Astrocyte of the spinal cord (primary cell): ENCODE measurements around the gene CDH24.
"Not testable (repeated sequence)": the region's sequence is repeated elsewhere in the genome, so short reads cannot be mapped to it uniquely, and the experiment has no call there.

Experiments
- DNase-seq: peaks from one replicate; pipeline ENCODE4 v3.0.0; 2011; ENCODE audit warnings: low read depth, low spot score
- H3K4me3 ChIP-seq: 2 replicates; pipeline ENCODE4 v1.5.1; 2011; ENCODE audit warnings: low read depth, mild to moderate bottlenecking, low read length, moderate library complexity
- CTCF ChIP-seq: IDR thresholded peaks from 2 replicates; pipeline ENCODE4 v1.5.1; 2012; ENCODE audit warnings: low read depth, mild to moderate bottlenecking, low read length, inconsistent platforms
- in situ Hi-C: cut with HindIII; loops from 2 replicates; pipeline ENCODE4 v1.10.0; 2017; ENCODE audit warnings: low sequenced_read_pairs

CDH24 gene

DNA sequence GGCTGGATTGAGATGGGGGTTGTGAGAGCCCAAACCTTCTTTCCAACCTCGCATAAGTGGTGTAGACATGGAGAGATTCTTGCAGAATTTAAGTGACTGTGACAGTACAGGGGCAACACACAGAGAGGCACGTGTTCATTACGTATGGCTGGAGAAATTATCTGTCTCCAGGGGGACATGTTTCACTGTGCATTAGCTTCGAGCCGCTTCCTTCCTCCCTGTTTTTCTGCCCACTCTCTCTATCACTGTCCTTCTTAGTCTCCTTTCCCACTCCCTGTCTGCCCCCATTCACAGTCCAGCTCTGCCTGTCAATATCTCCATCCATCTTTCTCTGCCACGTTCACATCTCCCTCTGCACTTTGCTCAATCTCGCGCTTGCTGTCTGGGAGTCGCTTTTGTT is 35.9 kb downstream of the CDH24 start:
- no peak overlapping the region for H3K4me3 ChIP-seq
- DNase-seq = no peak
- TF ChIP-seq CTCF = no peak
- in situ Hi-C loops = no loop called here

GRCh38 chr14:23020143-23021128 is 36.9 kb downstream of the CDH24 start:
- no peak for TF ChIP-seq CTCF
- DNase-seq = no peak
- in situ Hi-C loops = no loop called here
- H3K4me3 ChIP-seq = no peak overlapping the region

DNA sequence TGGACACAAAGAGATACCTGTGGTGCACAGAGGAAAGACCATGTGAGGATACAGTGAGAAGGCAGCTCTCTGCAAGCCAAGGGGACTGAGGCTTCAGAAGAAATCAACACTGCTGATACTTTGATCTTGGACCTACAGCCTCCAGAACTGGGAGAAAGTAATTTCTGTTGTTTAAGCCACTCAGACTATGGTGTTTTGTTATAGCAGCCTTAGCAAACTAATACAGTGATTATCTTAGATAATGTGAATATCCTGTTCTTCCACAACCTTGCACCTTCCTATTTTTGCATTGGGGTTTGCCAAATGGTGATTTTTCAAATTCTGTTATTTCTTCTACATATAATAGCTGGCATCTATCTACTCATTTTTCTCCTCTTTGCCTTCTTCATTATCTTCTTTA is 39.2 kb downstream of the CDH24 start:
- in situ Hi-C loops = no loop called here
- TF ChIP-seq CTCF = no peak
- no peak for DNase-seq
- H3K4me3 ChIP-seq = no peak overlapping the region

DNA sequence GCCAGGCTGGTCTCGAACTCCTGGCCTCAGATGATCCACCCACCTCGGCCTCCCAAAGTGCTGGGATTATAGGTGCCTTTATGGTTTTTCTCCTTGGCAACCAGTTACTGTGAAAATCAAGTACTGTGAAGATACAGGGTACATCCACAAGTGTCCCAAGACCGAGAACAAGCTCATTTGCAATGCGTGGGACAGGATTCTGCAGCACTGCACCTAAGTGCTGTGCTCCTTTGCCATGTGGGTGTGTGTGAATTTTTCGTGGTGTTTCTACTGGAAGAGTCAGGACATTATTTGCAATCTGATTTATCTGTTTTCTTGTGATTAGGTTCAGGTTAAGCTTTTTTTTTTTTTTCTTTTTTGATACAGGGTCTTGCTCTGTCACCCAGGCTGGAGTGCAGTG is 40.2 kb downstream of the CDH24 start:
- H3K4me3 ChIP-seq = no peak overlapping the region
- TF ChIP-seq CTCF = no peak
- in situ Hi-C loops = no loop called here
- no peak for DNase-seq

DNA sequence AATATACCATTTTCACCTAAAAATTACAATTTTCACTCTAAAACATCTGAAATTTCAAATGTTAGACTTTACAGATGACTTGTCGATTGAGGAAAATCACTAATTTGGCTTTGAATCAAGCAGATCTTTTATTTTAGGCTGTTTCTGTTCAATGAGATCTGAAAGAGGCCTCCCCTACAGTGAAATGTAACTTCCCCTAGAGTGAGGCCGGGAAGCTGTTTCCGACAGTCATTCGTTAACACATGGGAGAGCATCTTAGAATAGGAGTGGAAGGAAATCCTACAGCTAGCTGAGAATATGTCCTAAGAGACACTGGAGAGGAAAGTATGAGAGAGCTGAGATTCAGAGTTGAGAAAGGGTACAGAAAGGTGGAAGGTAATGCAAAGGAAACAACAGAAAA is 41.7 kb downstream of the CDH24 start:
- no peak overlapping the region for H3K4me3 ChIP-seq
- in situ Hi-C loops = no loop called here
- TF ChIP-seq CTCF = no peak
- no peak for DNase-seq

DNA sequence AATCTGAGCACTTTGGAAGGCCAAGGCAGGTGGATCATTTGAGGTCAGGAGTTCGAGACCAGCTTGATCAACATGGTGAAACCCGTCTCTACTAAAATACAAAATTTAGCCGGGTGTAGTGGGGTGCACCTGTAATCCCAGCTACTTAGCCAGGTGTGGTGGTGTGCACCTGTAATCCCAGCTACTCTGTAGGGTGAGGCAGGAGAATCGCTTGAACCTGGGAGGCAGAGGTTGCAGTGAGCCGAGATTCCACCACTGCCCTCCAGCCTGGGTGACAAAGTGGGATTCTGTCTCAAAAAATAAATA is 43.6 kb downstream of the CDH24 start:
- DNase-seq, H3K4me3 ChIP-seq, in situ Hi-C loops: not testable (repeated sequence)

DNA sequence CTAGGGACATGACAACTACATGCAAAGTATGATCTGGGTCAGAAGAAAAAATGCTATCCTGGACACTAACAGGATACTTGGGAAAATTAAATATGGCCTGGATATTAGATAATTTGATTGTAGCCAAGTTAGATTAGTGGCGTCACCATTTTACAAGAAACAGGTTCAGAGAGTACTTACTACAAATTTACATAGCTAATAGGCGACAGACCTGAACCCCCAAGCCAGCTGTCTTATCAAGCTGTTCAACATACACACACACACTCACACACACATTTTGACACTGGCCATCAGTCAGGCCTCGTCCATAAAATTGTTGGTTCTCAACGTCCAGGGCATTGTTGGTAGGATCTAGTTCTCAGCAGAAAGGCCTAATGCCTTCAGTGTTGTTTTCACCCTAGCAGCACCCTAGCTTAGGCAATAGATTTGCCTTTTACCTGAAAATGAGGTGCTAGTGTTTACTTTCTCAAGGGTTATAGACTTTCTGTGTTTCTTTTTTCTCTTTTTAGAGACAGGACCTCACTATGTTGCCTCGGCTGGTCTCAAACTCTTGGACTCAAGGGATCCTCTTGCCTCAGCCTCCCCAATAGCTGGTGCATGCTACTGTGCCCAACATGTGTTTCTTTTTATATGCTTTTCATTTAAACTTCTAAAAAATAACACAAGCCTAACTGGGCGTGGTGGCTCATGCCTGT is 44.1 kb downstream of the CDH24 start:
- no peak for TF ChIP-seq CTCF
- no peak overlapping the region for H3K4me3 ChIP-seq
- in situ Hi-C loops = no loop called here

More for the DNA sequence above, 44.1 kb downstream of the CDH24 start:
- DNase-seq = no peak
